Measurements from ENCODE around the gene GNAT1. TPM values are rescaled to one million over a fixed set of nuclear protein-coding genes. Genes with fewer than 3 reads are reported as not detected.

The GNAT1 gene
- total and polyA plus RNA-seq, 2 donors = 0.05 TPM

DNA sequence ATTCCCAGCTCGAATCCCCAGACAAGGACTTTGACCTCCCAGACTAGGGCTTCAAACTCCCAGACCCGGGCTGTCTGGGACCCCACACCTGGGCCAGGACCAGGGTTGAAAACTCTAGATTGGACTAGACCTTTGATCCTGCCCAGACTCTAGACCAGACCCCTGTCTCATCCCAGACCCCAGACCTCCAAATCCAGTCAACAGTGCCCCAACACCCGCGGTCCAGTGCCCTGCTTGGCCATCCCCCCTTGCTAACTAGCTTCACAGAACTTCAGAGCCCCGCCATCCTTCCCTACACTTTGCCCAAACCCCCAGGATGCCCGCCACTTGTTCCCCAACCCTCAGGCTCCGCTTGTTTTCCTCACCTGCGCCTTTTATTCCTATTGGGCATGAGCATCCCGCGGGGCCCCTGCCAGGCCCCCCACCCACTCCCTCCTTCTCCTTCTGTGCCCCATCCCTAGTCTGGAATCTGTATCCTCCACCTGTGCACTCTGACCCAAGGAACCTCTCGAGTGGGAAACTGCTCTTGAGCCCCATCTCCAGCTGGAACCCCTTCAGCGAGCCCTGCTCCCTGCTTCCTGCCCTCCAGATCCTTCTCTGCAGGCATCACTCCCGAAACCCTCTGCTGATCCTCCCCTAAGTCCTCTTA, 45.2 kb downstream of the GNAT1 start:
- H3K9me3 ChIP-seq (ENCODE audit: control insufficient read depth in 2 of 2, insufficient read depth in 1 of 2, low read length in 1 of 2) = peaks cover 0 to 3% of the 10 kb centered on the region in 2 donors
- H3K4me1 ChIP-seq (ENCODE audit: control insufficient read depth in 2 of 2, insufficient read depth in 2 of 2, low read length in 2 of 2) = peaks cover 27 to 53% of the 10 kb centered on the region in 2 donors
- peaks cover 14 to 27% of the 10 kb centered on the region in 2 donors for H3K36me3 ChIP-seq (ENCODE audit: control insufficient read depth in 2 of 2, insufficient read depth in 2 of 2, low read length in 1 of 2)
- H3K27ac ChIP-seq (ENCODE audit: low read depth in 1 of 2, low read length in 1 of 2) = peak overlapping the region; percentile 92 to 97
- peak in 1 of 9 donors; percentile 18 for DNase-seq (ENCODE audit: low read depth in 6 of 9, low spot score in 9 of 9)
- under 1% methylated on average over 13 of the region's 13 CpGs for WGBS
- H3K27me3 ChIP-seq (ENCODE audit: control insufficient read depth in 2 of 2, insufficient read depth in 1 of 2, low read length in 1 of 2) = no peaks in the 10 kb centered on the region
- H3K4me3 ChIP-seq (ENCODE audit: low read length in 2 of 2) = peak overlapping the region; percentile 93 to 99

DNA sequence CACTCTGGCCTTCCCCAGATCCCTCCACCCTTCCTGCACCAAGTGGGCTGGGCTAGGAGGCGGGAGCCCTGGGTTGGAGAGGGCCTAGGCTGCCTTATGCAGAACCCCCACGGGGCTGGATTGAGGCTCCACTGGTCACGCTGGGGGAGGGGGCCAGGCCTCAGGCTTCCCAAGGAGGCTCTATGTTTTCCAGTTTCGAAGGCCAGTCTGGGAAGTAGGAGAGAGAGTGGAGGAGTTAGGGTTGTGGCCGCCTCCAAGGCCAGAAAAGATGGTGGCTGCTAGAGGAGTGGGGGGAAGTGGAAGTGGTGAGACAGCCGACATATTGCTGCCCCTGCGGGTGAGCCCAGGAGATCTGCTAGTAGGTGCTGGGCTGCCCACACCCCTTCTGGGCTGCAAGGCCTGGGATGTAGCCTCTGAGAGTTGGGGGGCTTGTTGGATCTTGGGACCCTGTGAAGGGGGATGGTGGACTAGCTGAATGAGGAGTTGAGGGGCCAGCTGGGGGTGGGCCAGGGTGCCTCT, 45.8 kb downstream of the GNAT1 start:
- whole genome bisulfite sequencing = 2% methylated on average over 7 of the region's 7 CpGs
- DNase-seq (ENCODE audit: low read depth in 6 of 9, low spot score in 9 of 9) = peak in 3 of 9 donors; percentile 26 to 66 (median 41)
- peaks cover 0 to 3% of the 10 kb centered on the region in 2 donors for H3K9me3 ChIP-seq (ENCODE audit: control insufficient read depth in 2 of 2, insufficient read depth in 1 of 2, low read length in 1 of 2)

DNA sequence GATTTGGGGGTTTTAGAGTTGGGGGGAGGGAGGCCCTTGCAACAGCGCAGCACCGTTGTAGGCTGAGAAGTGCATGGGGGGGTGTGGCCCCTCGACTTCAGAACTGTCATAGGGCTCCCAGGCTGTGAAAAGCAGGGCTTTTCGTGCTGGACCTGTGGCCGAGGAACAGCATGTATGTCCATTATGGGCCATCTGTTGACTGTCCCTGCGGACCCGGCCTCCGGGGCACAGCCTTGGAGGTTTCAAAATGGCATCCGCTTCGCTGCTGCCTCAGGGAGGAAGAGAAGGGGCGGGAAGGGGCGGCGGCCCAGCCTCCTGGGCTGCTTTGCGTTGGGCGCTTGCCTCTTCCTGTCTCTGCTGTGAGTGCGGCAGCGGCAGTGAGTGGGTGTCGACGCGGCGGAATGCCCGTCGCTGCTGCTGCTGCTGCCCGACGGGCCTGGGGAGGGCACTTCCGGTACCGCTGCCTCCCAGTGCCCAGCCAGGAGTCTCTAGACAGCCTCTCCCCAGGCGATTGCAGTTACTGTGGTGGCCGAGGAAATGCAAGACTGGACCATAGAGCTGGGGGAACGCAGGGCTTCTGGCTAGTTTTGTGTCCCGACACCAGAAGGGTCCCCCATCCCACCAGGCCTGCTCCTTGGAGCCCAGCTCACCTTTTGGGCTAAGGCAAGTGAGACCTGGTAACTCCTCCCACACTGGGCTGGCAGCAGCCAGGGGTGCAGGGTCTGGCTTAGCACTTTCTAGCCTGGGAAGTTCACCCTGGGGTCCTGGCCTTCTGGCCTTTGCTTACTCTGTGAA, 46.5 kb downstream of the GNAT1 start:
- Histone ChIP-seq H3K9me3 (ENCODE audit: control insufficient read depth in 2 of 2, insufficient read depth in 1 of 2, low read length in 1 of 2) (peaks cover 0 to 3% of the 10 kb centered on the region in 2 donors), H3K4me1 (ENCODE audit: control insufficient read depth in 2 of 2, insufficient read depth in 2 of 2, low read length in 2 of 2) (peaks cover 36 to 66% of the 10 kb centered on the region in 2 donors), H3K27ac (ENCODE audit: low read depth in 1 of 2, low read length in 1 of 2) (peak overlapping the region; percentile 92 to 97), H3K36me3 (ENCODE audit: control insufficient read depth in 2 of 2, insufficient read depth in 2 of 2, low read length in 1 of 2) (peaks cover 16 to 36% of the 10 kb centered on the region in 2 donors), H3K27me3 (ENCODE audit: control insufficient read depth in 2 of 2, insufficient read depth in 1 of 2, low read length in 1 of 2) (no peaks in the 10 kb centered on the region), H3K4me3 (ENCODE audit: low read length in 2 of 2) (peak overlapping the region; percentile 93 to 99)
- WGBS = 2% methylated on average over 31 of the region's 31 CpGs
- DNase-seq (ENCODE audit: low read depth in 6 of 9, low spot score in 9 of 9) = peak in 6 of 9 donors; percentile 71 to 94 (median 84)

More for the DNA sequence above, 45.8 kb downstream of the GNAT1 start:
- Histone ChIP-seq H3K4me3 (ENCODE audit: low read length in 2 of 2) (peak overlapping the region; percentile 93 to 99), H3K4me1 (ENCODE audit: control insufficient read depth in 2 of 2, insufficient read depth in 2 of 2, low read length in 2 of 2) (peaks cover 33 to 59% of the 10 kb centered on the region in 2 donors), H3K27me3 (ENCODE audit: control insufficient read depth in 2 of 2, insufficient read depth in 1 of 2, low read length in 1 of 2) (no peaks in the 10 kb centered on the region), H3K36me3 (ENCODE audit: control insufficient read depth in 2 of 2, insufficient read depth in 2 of 2, low read length in 1 of 2) (peaks cover 14 to 32% of the 10 kb centered on the region in 2 donors), H3K27ac (ENCODE audit: low read depth in 1 of 2, low read length in 1 of 2) (peak overlapping the region; percentile 92 to 97)

DNA sequence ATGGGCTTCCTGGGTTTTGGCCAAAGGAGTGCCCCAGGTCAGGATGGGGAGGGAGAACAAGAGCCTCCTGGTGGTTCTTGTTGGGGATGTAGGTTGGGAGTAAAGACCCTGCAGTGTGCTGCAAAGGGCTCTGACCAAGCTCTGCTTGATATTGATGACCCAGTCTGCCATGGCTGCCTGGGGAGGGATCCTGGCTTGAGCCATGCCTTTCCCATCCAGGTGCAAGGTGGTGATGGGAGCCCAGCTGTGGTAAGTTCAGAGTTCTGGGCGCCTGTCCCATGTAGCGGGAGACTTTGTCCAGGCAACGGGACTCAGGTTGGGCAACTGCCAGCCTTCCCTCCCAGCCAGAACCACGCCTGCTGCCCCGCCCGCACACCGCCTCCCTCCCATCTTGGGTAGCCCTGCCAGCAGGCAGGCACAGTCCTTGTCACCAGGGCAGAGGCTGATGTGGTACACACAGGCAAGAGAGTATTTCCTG, 47.2 kb downstream of the GNAT1 start:
- Histone ChIP-seq H3K9me3 (ENCODE audit: control insufficient read depth in 2 of 2, insufficient read depth in 1 of 2, low read length in 1 of 2) (peaks cover 0 to 3% of the 10 kb centered on the region in 2 donors), H3K4me3 (ENCODE audit: low read length in 2 of 2) (peak overlapping the region; percentile 93 to 99), H3K27ac (ENCODE audit: low read depth in 1 of 2, low read length in 1 of 2) (peak overlapping the region; percentile 92 to 97), H3K36me3 (ENCODE audit: control insufficient read depth in 2 of 2, insufficient read depth in 2 of 2, low read length in 1 of 2) (peaks cover 22 to 42% of the 10 kb centered on the region in 2 donors), H3K4me1 (ENCODE audit: control insufficient read depth in 2 of 2, insufficient read depth in 2 of 2, low read length in 2 of 2) (peaks cover 36 to 70% of the 10 kb centered on the region in 2 donors), H3K27me3 (ENCODE audit: control insufficient read depth in 2 of 2, insufficient read depth in 1 of 2, low read length in 1 of 2) (no peaks in the 10 kb centered on the region)
- WGBS = 85% methylated on average over 7 of the region's 7 CpGs
- no peak for DNase-seq (ENCODE audit: low read depth in 6 of 9, low spot score in 9 of 9)

DNA sequence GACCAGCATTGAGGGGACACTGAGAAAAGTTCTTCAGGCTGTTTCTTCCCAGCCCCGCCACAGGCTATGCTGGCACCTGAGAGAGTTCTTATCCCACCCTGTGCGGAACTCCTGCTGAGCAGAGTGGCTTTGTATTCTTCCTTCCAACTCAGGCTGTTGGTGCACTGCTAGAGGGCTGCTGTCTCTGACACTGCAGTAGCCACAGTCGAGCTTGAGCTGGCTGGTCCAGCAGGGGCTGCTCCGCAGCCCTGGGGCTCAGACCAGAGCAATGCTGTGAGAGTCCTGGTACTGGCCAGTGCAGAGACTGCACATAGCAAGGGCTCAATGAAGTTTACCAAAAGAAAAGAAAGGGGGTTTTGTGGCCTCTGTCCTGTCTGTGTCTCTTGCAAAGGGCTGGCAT, 48.2 kb downstream of the GNAT1 start:
- peaks cover 36 to 77% of the 10 kb centered on the region in 2 donors for H3K4me1 ChIP-seq (ENCODE audit: control insufficient read depth in 2 of 2, insufficient read depth in 2 of 2, low read length in 2 of 2)
- DNase-seq (ENCODE audit: low read depth in 6 of 9, low spot score in 9 of 9) = no peak
- 86% methylated on average over 4 of the region's 4 CpGs for WGBS
- H3K4me3 ChIP-seq (ENCODE audit: low read length in 2 of 2) = no peak overlapping the region
- H3K27ac ChIP-seq (ENCODE audit: low read depth in 1 of 2, low read length in 1 of 2) = no peak overlapping the region
- H3K9me3 ChIP-seq (ENCODE audit: control insufficient read depth in 2 of 2, insufficient read depth in 1 of 2, low read length in 1 of 2) = peaks cover 0 to 3% of the 10 kb centered on the region in 2 donors
- no peaks in the 10 kb centered on the region for H3K27me3 ChIP-seq (ENCODE audit: control insufficient read depth in 2 of 2, insufficient read depth in 1 of 2, low read length in 1 of 2)
- peaks cover 24 to 47% of the 10 kb centered on the region in 2 donors for H3K36me3 ChIP-seq (ENCODE audit: control insufficient read depth in 2 of 2, insufficient read depth in 2 of 2, low read length in 1 of 2)

DNA sequence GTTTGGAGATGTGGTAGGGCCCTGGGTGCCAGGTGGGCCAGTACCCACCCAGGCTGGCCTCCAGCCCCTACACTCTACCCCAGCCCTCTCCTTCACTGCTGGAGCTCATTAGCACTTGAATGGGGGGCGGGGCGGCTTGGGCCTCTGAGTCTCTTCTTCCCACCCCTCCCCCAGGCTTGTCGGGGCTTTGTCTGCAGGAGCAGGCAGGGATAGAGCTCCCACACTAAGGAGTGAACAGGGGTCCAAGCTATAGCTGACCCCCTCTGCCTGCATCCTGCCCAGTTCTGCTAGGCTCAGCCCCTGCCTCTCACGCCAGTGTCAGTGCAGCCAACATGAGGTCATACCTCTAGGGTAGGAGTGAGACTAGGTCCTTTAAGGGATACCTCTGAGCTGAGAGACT, 49.8 kb downstream of the GNAT1 start:
- Histone ChIP-seq H3K27me3 (ENCODE audit: control insufficient read depth in 2 of 2, insufficient read depth in 1 of 2, low read length in 1 of 2) (no peaks in the 10 kb centered on the region), H3K4me1 (ENCODE audit: control insufficient read depth in 2 of 2, insufficient read depth in 2 of 2, low read length in 2 of 2) (peaks cover 34 to 79% of the 10 kb centered on the region in 2 donors), H3K4me3 (ENCODE audit: low read length in 2 of 2) (no peak overlapping the region), H3K36me3 (ENCODE audit: control insufficient read depth in 2 of 2, insufficient read depth in 2 of 2, low read length in 1 of 2) (peaks cover 24 to 48% of the 10 kb centered on the region in 2 donors), H3K27ac (ENCODE audit: low read depth in 1 of 2, low read length in 1 of 2) (peak overlapping the region; percentile 20 to 57), H3K9me3 (ENCODE audit: control insufficient read depth in 2 of 2, insufficient read depth in 1 of 2, low read length in 1 of 2) (peaks cover 0 to 3% of the 10 kb centered on the region in 2 donors)
- 86% methylated on average over 4 of the region's 4 CpGs for WGBS
- DNase-seq (ENCODE audit: low read depth in 6 of 9, low spot score in 9 of 9) = no peak

DNA sequence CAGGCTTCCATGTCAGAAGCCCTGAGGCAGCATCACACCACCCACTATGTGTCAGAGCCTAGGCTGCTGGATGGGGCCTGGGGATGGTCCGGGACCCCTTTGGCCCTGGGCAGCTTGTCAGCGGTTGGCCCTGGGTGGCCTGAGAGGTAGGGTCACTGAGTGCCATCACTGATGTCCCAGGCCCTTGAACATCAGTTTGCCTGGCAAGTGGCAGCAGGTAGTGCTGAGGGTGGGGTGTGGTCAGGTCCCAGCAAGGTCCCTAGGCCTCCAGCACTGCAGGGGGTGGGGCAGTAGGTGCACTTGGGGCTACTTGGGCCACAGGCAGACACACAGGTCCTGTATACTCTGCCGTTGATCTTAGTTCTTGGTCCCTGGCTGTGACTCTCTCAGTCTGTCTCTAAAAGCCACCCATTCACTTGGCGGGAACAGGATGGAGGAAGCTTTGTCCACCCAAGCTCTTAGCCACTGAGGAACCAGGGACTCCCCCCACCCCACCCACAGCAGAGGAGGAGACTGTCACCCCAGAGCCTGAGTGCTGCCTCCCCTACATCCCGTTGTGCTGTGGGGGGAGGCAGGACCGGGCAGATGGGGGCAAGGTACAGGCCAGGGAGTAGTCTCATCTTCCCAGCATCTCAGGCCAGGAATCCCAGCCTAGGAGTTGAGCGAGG, 50.4 kb downstream of the GNAT1 start:
- no peak overlapping the region for H3K4me3 ChIP-seq (ENCODE audit: low read length in 2 of 2)
- peaks cover 0 to 3% of the 10 kb centered on the region in 2 donors for H3K9me3 ChIP-seq (ENCODE audit: control insufficient read depth in 2 of 2, insufficient read depth in 1 of 2, low read length in 1 of 2)
- DNase-seq (ENCODE audit: low read depth in 6 of 9, low spot score in 9 of 9) = no peak
- H3K27me3 ChIP-seq (ENCODE audit: control insufficient read depth in 2 of 2, insufficient read depth in 1 of 2, low read length in 1 of 2) = no peaks in the 10 kb centered on the region
- peaks cover 39 to 86% of the 10 kb centered on the region in 2 donors for H3K4me1 ChIP-seq (ENCODE audit: control insufficient read depth in 2 of 2, insufficient read depth in 2 of 2, low read length in 2 of 2)
- 67% methylated on average over 7 of the region's 7 CpGs for WGBS
- H3K36me3 ChIP-seq (ENCODE audit: control insufficient read depth in 2 of 2, insufficient read depth in 2 of 2, low read length in 1 of 2) = peaks cover 24 to 48% of the 10 kb centered on the region in 2 donors
- peak overlapping the region; percentile 55 to 57 for H3K27ac ChIP-seq (ENCODE audit: low read depth in 1 of 2, low read length in 1 of 2)

DNA sequence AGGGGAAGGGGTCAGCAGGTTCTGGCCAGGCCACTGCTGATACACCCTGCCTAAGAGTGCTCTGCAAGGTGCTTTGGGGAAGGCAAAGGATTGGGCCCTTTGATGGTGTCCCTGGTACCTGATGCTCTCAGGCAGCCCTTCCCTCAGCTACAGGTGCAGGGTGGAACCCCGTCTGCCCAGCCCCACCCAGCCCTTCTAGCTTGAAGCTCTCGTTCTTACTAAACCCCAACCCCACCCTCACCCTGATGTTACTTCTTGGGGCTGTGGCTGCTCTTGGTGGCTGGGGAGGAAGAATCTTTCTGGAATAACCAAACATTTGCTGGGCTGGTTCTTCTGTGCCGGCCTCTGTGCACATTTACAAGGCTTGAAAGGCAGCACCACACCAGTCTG, 51.0 kb downstream of the GNAT1 start:
- Histone ChIP-seq H3K9me3 (ENCODE audit: control insufficient read depth in 2 of 2, insufficient read depth in 1 of 2, low read length in 1 of 2) (peaks cover 0 to 3% of the 10 kb centered on the region in 2 donors), H3K36me3 (ENCODE audit: control insufficient read depth in 2 of 2, insufficient read depth in 2 of 2, low read length in 1 of 2) (peaks cover 24 to 50% of the 10 kb centered on the region in 2 donors), H3K27ac (ENCODE audit: low read depth in 1 of 2, low read length in 1 of 2) (peak overlapping the region; percentile 54 to 55), H3K4me3 (ENCODE audit: low read length in 2 of 2) (no peak overlapping the region), H3K27me3 (ENCODE audit: control insufficient read depth in 2 of 2, insufficient read depth in 1 of 2, low read length in 1 of 2) (no peaks in the 10 kb centered on the region), H3K4me1 (ENCODE audit: control insufficient read depth in 2 of 2, insufficient read depth in 2 of 2, low read length in 2 of 2) (peaks cover 42 to 90% of the 10 kb centered on the region in 2 donors)
- DNase-seq (ENCODE audit: low read depth in 6 of 9, low spot score in 9 of 9) = no peak
- whole genome bisulfite sequencing = 47% methylated on average over 3 of the region's 3 CpGs
